GM19438 (cell line): Measurements from ENCODE around the gene NDUFA7.
"Not testable (repeated sequence)": the region's sequence is repeated elsewhere in the genome, so short reads cannot be mapped to it uniquely, and the experiment has no call there.

Experiments
- ATAC-seq: cut with Tn5 transposase; IDR thresholded peaks from one replicate; pipeline ENCODE4 v1.9.1; 2021; ENCODE audit warnings: low read depth; ENCODE audit not compliant: unreplicated experiment

NDUFA7 gene

GRCh38 chr19:8321067-8321985 lies at the start of gene NDUFA7, which contains the start of gene RPS28:
TSS of gene NDUFA7 (minus strand) at chr19:8321375. CDS start at chr19:8321358, 17 bp downstream.
TSS of gene RPS28 (plus strand) at chr19:8321496. CDS start at chr19:8321531, 35 bp downstream.
- ATAC-seq, result peak; percentile 93

- ATAC-seq, result no peak
These were observed 49.2 kb upstream of the NDUFA7 start for GRCh38 chr19:8370176-8371010.

GRCh38 chr19:8367327-8368001 lies 46.3 kb upstream of the NDUFA7 start:
- ATAC-seq, result no peak

- ATAC-seq, result no peak
These were observed 45.8 kb upstream of the NDUFA7 start for GRCh38 chr19:8366961-8367326.

GRCh38 chr19:8366121-8366581 lies 45.0 kb upstream of the NDUFA7 start:
- ATAC-seq, result no peak

GRCh38 chr19:8363803-8364771 lies 42.9 kb upstream of the NDUFA7 start, which contains the start of gene ANGPTL4:
TSS of gene ANGPTL4 (plus strand) at chr19:8364155. CDS start at chr19:8364322, 167 bp downstream.
- no peak for ATAC-seq

- ATAC-seq, result no peak
These were observed 41.0 kb upstream of the NDUFA7 start for GRCh38 chr19:8361921-8362793.

GRCh38 chr19:8360196-8360595 lies 39.0 kb upstream of the NDUFA7 start:
- no peak for ATAC-seq

- ATAC-seq, result no peak
These were observed 37.8 kb upstream of the NDUFA7 start for GRCh38 chr19:8358948-8359347.

- no peak for ATAC-seq
These were observed 35.9 kb upstream of the NDUFA7 start for GRCh38 chr19:8357007-8357521.

- no peak for ATAC-seq
These were observed 34.6 kb upstream of the NDUFA7 start for GRCh38 chr19:8355631-8356402.

GRCh38 chr19:8352845-8353244 lies 31.7 kb upstream of the NDUFA7 start:
- ATAC-seq, result not testable (repeated sequence)

GRCh38 chr19:8352134-8352827 lies 31.1 kb upstream of the NDUFA7 start:
- ATAC-seq, result no peak

- not testable (repeated sequence) for ATAC-seq
These were observed 28.6 kb upstream of the NDUFA7 start for GRCh38 chr19:8349629-8350372.

- no peak for ATAC-seq
These were observed 22.3 kb upstream of the NDUFA7 start for GRCh38 chr19:8343483-8343844.
